Epithelial cell of prostate (primary cell): Measurements from ENCODE around the gene SCRN2.
A peak's percentile ranks its signal among the peaks of the same experiment; 100 is the strongest.

ENCODE experiments used
- DNase-seq: peaks from one replicate; pipeline ENCODE4 v3.0.0-alpha.2; 2011; ENCODE audit warnings: low read depth, low spot score
- H3K27ac ChIP-seq: fragments of 450-650 bp; 2 replicates; pipeline ENCODE4 v1.5.1; 2017; ENCODE audit warnings: mild to moderate bottlenecking

SCRN2 gene

GRCh38 chr17:47872651-47873161 lies 31.6 kb upstream of the SCRN2 start:
- no peak for DNase-seq
- no peak overlapping the region for H3K27ac ChIP-seq

DNA sequence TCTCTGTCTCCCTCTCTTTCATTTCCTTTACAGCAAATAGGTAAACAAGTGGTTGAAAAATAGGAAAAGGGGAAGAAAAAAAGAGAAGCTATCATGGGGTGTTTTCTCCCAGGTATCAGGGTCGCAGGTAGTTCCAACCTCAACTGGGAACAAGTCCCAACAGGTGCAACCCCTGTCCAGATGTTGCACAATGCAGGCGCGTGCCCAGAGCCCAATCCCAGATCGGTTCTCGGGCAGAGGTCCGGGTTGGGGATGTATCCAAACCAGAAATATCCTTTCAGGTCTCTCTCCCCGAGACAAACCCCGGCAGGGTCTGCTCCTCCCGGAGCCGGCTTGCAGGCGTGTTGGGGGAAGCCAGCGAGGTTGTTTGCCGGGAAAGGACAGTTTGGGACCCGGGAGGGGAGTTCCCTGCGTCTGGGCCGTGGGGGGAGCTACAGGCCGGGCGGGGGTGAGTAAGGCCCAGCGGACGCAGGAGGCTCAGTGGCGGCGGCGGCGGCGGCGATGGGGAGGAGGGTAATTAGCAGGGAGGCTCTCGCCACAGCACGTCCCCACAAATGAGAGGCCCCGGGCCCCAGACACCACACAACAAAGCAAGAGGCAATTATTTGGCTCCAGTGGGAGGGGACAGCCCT lies 31.1 kb upstream of the SCRN2 start:
- DNase-seq = no peak
- H3K27ac ChIP-seq = no peak overlapping the region

- DNase-seq = no peak
- H3K27ac ChIP-seq = no peak overlapping the region
Observed at GRCh38 chr17:47871048-47871447, 30.0 kb upstream of the SCRN2 start.

DNA sequence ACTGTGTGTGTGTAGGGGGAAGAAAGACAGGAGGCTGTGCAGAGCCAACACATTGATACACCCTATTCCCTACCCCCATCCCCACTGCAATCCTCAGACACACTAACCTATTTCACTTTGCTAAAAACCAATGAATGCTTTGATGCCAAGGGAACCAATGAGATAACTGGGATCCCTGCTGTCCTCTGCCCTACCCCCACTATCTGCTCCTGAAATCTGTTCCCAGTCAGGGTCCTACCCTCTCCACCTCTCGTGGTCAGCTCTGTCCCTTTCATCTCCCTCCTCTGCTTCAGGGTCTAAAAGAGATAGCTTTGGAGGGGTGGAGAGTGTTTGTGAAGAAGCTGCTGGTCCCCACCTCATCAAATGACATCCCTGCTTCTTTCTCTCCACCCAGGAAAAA lies 29.0 kb upstream of the SCRN2 start:
- DNase-seq = no peak
- H3K27ac ChIP-seq = no peak overlapping the region

DNA sequence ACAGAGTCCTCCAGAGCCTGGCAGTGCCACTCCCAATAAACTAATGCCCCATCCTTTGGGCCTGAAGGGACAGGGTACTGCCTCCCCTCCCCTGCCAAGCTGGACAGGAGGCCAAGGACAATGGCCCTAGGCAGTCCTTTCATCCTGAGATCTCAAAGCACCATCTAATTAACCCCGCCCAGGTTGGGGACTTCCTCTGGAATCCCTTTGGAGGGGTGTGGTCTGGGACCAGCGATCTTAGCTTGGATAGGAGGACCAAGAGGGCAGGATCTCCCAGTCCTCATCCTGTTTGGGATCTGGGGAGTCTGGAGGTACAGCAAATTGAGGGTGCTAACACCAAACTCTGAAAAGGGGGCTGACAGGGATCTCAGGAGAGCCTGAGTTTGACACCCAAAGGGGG lies 28.0 kb upstream of the SCRN2 start:
- no peak for DNase-seq
- no peak overlapping the region for H3K27ac ChIP-seq

DNA sequence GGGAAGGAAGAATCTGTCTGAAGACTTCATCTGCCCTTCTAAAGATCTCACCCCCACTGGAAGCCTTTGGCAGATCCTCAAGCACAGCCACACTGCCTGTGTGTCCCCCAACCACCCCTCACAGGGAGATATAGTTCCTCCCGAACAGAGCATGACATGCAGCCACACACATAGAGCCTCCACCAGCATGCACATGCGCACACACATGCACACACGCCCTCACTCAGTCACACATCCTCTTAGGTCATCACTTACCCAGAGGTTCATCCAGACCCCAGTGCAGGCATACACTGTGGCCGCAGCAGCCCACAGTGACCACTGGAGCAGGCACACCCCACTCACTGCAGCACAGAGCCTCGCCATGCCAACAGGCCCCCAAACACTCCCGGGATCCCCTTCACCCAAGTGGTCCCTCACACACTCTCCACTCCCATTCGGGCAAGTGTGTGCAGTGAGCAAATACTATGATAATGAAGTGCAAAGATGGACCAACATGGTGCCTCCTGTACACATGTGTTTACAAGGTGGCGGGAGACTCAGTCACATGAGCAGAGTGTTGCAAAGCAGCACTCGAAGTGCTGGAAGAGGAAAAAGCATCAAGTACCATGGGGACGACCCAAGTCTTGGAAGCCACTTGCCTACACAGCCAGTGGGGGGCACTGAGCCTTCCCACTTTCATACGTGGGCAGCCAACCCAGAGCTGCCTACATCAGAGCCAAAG lies 26.9 kb upstream of the SCRN2 start:
- DNase-seq = no peak
- H3K27ac ChIP-seq = no peak overlapping the region

- no peak for DNase-seq
- H3K27ac ChIP-seq = peak overlapping the region; percentile 17
Observed at GRCh38 chr17:47866941-47867340, 25.9 kb upstream of the SCRN2 start.

DNA sequence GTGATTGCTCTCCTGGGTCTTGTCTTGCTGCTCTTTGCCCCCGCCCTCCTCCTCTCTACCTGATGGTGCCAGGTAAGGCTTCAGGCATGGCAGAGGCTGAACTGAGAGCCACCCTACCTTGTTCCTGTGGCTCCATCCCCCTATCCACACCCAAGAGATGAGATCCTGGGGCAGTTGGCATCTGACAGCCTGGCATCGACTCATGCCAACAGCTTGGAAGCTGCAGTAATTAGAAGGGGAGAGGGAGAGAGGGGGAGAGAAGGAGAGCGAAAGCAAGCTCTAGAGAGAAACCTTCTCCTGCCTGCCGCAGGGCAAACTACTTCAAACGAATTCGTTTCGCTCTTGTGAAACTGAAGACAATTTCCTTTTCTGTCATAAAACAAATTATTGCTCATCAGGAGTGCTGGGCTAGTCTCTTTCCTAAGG lies 23.7 kb upstream of the SCRN2 start:
- peak overlapping the region; percentile 97 for H3K27ac ChIP-seq
- peak; percentile 82 for DNase-seq

GRCh38 chr17:47862621-47863440 lies 21.8 kb upstream of the SCRN2 start:
- peak overlapping the region; percentile 97 for H3K27ac ChIP-seq

DNA sequence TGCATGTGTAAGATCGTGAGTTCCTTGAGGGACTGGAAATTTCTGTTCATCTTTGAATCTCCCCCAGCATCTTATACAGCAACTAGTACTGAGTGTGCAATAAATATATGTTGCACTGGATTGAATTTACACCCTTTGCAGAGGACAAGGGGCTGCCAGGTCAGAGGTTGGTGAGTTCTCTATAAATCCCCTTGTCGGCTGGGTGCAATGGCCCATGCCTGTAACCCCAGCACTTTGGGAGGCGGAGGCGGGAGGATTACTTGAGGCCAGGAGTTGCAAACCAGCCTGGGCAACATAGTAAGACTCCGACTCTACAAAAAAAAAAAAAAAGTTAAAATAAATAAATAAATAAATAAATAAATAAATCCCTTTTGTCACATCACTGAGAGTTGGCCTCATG lies 19.3 kb upstream of the SCRN2 start:
- H3K27ac ChIP-seq = no peak overlapping the region
- DNase-seq = no peak

More at GRCh38 chr17:47862621-47863440, 21.8 kb upstream of the SCRN2 start:
- peak; percentile 63 for DNase-seq

- no peak overlapping the region for H3K27ac ChIP-seq
- DNase-seq = no peak
Observed at GRCh38 chr17:47857551-47858455, 16.7 kb upstream of the SCRN2 start.

DNA sequence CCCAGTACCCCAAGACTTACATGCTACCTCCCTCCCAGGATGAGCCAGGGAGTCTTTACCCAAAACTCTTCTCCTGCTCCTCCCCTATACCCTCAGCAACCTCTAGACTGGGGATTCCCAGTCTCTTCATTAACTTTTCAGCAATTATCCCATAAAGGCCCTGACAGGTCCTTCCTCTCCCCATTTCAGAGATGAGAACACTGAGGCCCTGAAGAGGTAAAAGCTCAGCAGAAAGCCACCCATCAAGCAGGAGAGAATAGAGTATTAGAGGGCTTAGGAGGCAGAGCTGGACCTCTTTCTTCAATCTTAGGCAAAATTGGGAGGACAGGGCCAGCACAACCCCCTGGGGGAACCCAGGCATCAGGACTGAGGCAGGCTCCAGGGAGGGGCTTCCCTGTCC lies 15.8 kb upstream of the SCRN2 start:
- H3K27ac ChIP-seq = no peak overlapping the region
- DNase-seq = no peak

GRCh38 chr17:47855737-47856136 lies 14.7 kb upstream of the SCRN2 start:
- DNase-seq = no peak
- no peak overlapping the region for H3K27ac ChIP-seq

- H3K27ac ChIP-seq = no peak overlapping the region
- DNase-seq = no peak
Observed at GRCh38 chr17:47853616-47854015, 12.5 kb upstream of the SCRN2 start.

DNA sequence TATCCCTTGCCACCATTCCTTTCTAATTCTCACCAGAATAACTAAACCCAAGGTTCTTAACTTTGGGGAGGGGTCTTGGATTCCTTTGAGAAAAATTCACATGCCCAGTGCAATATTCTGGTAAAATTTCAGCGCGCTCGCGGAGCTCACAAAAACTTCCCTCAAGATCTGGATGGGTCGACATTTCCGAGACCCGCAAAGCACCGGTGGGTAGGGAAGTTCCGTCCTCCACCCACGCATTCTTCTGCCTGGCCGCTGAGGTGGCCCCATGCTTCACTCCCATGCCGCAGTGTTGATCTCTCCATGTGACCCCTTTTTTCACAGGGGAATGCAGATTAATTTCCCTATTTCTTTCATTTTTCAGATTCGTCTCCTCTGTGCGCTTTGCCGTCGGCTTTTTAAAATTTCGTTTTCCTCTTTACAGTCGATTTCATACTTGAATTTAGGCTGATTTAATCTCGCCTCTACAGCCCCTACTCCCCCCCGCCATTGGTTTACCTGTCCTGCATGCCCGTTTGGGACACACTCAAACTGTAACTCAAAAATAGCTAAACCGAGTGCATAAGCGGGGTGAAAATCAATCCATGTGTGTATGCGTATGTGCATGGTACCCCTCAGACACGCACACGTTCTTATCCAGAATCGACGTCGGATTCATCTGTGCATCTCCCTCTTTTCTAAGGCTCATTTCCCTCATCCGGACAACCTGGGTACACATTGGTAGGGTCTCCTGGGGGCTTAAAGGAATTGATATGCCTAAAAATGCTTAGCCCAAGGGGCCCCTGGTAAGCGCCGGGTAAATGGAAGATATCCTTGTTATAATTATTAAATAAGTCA lies 11.3 kb upstream of the SCRN2 start:
- no peak overlapping the region for H3K27ac ChIP-seq
- DNase-seq = no peak

- no peak overlapping the region for H3K27ac ChIP-seq
- no peak for DNase-seq
Observed at GRCh38 chr17:47851764-47852112, 10.7 kb upstream of the SCRN2 start.

DNA sequence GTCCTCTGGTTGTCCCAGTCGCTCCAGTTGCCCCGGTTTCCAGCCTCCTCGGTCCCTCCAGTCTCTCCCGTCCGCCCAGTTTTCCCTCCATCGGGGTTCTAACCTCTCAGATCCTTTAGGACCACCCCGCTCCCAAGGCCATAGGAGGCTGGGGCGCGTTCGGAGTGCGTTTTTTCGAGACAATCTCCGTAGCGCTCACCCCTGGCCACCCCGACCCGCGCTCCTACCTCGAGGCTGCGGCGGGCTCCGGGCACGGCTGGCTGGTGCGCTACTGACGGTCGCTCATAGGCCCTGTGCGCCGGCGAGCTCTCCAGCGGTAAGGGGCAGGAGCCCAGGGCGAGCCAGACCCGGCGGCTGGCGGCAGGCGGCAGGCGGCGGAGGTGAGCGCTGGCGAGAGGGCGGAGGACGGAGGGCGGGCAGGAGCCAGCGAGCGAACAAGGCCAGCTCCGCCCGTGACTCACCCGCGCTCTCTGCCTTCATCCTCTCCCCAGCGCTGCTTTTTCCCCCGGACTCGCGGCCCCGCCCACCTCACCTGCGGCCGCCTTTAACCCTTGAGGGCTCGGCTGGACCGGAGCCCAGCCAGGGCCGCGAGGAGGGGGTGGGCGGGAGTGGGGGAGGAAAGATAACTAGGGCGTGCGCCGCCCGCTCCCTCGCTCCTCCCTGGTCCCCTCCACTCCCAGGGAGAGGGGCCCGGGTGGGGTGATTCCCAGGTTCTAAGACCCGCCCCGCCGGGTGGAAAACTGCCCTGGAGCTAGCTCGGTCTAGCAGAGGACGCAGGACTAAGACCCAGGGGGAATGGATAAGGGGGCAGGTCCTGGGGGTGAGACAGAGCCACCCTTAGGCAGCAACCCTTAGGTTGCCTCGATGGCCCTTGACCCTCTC lies 9.9 kb upstream of the SCRN2 start, which contains the start of gene SP6:
Gene SP6 (minus strand): TSS at position 472 of the 882 bp plus-strand sequence. CDS start 2,734 bp downstream, outside the sequence.
- peak within 1 kb of the TSS; percentile 71 for H3K27ac ChIP-seq

GRCh38 chr17:47850373-47850691 lies 9.3 kb upstream of the SCRN2 start:
- no peak for DNase-seq
- peak overlapping the region; percentile 71 for H3K27ac ChIP-seq

More for the DNA sequence above, 9.9 kb upstream of the SCRN2 start, which contains the start of gene SP6:
- peak; percentile 50 for DNase-seq
